GM19324 (cell line): ENCODE data around the gene CCDC171.

Experiments
- ATAC-seq: cut with Tn5 transposase; IDR thresholded peaks from one replicate; pipeline ENCODE4 v1.9.1; 2021; ENCODE audit warnings: mild to moderate bottlenecking, moderate library complexity; ENCODE audit not compliant: unreplicated experiment, low FRiP score

Gene CCDC171

GRCh38 chr9:15851766-15852165 is 298.9 kb downstream of the CCDC171 start:
- no peak for ATAC-seq

GRCh38 chr9:15856591-15856990 is 303.7 kb downstream of the CCDC171 start:
- no peak for ATAC-seq

- ATAC-seq, result no peak
Observed at GRCh38 chr9:15867334-15867733, 314.5 kb downstream of the CCDC171 start.

- ATAC-seq, result no peak
Observed at GRCh38 chr9:15867988-15868387, 315.1 kb downstream of the CCDC171 start.

- peak; percentile 60 for ATAC-seq
Observed at GRCh38 chr9:15873573-15874177, 320.8 kb downstream of the CCDC171 start.

DNA sequence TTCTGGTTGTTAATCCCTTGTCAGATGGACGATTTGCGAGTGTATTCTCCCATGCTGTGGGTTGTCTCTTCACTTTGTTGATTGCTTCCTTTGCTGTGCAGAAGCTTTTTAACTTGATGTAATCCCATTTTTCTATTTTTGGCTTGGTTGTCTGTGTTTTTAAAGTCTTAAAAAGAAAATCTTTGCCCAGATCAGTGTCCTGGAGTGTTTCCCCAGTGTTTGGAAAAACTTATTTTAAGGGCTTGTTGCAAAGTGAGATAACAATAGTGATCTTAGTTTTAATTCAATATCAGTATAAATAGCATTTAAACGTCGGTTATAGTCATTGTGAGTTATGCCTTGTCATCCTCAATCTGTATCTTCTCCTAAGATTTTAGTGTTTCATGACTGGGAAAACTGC is 329.5 kb downstream of the CCDC171 start:
- no peak for ATAC-seq

DNA sequence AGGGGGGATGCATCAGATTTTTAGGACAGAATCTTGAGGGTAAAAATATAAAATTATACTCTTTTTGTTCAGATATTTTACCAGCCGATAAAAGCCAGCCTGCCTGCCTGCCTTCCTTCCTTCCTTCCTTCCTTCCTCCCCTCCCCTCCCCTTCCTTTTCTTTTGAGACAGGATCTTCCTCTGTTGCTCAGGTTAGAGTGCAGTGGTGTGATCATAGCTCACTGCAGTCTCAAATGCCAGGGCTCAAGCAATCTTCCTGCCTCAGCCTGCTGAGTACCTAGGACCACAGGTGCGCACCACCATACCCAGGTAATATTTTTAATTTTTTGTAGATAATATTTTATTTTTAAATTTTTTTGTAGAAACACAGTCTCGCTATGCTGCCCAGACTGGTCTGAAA is 330.0 kb downstream of the CCDC171 start:
- no peak for ATAC-seq

DNA sequence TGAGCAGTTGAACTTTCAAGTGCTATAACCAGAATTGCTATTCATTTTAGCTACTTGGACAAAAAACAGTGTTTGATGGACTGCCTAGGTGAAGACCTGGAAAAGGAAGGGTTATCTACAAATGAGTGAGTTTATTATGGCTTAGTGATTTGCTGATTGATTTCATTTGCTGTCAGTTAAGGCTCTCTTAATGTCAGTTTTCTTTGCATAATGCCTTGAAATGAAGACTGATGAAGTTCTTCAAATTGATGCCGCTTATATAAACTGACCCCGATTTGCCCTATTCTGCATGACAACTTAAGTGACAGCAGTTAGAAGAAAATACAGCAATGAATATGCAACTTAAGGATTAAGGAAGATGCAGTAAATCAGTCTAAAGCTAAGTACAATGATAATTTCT is 332.6 kb downstream of the CCDC171 start:
- ATAC-seq, result no peak

DNA sequence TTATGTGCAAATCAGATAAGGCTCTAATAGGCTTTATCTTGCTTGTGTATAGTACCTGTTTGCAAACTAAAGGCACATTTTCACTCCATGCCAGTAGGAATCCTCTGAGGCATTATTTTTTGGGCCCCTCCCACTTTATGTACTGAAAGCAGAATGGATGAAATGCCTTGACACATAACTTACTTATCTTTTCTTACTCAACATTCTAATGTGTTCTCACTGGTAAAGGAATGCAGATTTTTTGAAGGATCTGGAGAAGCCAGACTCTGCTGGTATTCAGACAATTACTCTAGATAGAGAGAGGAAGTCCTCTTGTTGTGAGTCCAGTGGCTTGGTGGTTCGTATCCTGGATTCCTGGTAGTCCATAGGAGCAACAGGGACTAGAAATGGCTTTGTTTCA is 336.7 kb downstream of the CCDC171 start:
- no peak for ATAC-seq

DNA sequence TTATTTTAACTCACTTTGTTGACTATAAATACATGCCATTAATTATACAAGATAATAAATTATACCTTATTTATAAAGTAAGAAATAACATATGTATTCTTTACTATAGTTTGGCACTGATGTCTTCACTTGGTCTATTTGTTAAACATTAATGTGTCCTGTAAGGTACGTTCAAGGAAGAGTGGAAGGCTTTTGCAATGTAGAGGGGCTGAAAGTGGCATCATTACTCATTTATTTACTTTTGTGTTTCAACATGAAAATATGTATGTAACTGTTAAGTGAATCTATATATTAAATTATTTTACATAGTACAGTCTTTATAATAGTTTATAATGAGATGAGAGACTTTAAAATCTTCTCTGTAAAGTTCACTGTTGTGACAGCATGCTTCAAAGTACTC is 348.7 kb downstream of the CCDC171 start:
- no peak for ATAC-seq

DNA sequence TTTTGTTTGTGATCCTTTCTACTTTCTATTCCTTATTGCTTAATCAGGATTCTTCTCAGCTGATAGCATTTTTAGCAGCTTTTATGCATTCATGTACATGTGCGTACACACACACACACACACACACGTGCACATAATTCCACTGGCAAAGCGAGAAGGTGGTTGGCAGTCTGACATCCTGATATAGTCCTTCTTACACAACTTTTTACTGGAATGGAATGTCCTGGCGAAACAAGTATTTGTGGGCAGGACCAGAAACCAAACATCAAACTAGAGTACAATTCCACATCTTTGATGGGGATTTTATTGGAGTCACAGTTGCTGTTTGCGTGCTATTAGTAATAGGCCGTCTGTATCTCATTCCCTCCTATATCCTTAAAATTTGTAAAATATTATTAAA is 356.5 kb downstream of the CCDC171 start:
- ATAC-seq, result no peak

- ATAC-seq, result no peak
Observed at GRCh38 chr9:15915711-15916110, 362.9 kb downstream of the CCDC171 start.

DNA sequence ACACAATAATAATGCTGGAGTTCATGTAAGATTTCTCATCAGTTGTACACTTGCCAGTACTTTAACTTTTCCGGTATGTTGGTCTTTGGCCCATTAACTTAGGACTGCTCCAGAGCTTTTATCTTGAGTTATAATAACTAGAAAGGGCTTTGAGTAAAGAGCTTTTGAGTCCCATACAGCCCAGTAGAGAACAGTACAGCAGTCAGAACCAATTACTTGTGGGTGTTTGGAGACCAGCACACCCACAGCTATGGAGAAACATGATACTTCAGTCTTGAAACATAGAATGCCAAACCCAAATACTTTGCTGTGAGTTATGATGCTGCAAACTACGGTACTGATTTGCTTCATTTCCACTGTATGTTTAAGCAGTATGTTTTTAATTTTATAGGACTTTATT is 374.3 kb downstream of the CCDC171 start:
- no peak for ATAC-seq

DNA sequence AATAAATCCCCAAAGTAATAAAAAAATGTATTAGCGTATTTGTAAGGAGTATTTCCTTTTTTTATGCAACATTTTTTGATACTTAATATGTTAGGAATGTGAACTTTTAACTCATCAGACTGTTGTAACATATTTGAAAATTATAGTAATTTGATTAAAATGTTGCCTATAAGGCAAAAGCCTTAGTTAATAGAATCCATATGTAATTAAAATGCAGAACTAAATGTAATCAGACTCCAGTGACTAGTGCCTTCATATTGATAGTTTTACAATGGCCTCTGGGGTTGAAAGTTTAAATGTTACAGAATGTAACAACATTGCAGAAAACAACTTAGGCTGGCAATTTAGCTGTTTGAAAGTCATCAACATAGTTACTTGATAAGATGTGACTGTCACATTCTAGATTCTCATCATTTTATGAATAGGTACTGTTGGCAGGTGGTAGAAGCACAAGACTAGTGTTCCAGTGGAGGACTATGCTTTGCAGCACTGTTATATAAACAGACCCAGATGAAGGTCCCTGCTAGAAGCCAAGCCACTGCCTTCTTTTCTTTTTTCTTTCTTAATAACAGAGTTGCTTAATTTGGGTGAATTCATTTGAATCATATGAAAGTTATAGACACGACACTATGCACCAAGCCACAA is 382.9 kb downstream of the CCDC171 start:
- ATAC-seq, result no peak

- ATAC-seq, result no peak
Observed at GRCh38 chr9:15936306-15936921, 383.6 kb downstream of the CCDC171 start.

GRCh38 chr9:15942831-15943424 is 390.1 kb downstream of the CCDC171 start:
- no peak for ATAC-seq

DNA sequence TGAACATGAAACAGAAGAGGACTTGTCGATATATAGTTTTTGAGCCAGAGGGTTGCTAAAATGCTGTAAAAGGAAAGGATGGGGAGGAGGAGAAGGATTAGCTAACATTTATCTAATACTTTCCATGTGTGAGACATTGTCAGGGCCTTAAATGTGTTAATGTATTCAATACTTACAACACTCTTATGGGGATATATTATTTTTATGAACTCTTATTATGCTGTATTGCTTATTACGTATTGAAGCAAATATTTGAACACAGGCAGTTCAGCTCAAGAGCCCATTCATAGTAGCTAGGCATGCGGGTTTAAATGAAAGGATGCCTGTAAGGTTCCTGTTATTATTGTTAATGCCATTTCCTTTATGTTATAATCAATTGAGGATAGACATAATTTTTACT is 391.5 kb downstream of the CCDC171 start:
- ATAC-seq, result no peak

- no peak for ATAC-seq
Observed at GRCh38 chr9:15959663-15960062, 406.8 kb downstream of the CCDC171 start.

DNA sequence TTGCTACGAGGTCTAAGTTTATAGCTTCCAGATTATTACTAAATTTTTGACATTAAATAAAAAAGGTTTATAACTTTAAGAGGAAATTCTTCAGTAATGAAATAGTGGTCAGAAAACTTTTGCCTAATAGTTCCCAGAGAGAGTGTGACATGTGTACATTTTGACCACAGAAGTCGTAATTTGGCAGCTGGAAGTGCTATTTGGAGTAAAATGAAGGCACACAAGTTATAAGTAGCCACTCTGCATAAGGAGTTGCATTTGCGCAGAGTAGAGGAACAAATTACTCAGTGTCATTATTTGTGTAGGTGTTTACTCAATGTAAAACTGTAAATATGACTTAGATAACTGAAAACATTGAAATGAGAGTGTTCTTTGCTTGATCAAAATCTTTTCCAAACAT is 408.4 kb downstream of the CCDC171 start:
- ATAC-seq, result no peak

DNA sequence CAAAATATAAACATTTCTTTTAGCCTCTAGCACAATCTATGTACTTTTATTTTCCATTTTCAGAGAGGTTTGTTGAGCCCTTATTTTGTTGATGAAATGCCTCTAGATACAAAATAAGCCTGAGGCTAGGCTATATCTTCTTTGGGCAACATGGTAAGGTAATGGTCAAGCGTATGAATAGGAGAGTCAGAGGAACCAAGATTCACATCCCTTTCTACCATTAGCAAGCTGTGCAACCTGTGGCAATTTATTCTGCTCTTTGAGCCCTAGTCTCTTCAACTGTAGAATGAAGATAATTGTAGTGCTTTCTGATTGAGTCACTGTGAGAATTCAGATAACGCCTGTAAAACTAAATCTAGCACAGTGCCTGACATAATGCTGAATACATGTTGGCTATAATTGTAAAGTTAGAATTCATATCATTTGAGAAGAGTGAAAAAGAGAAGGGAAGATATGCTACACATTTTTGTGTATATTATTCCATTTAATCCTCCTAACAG is 412.5 kb downstream of the CCDC171 start:
- no peak for ATAC-seq

- no peak for ATAC-seq
Observed at GRCh38 chr9:15966471-15966870, 413.6 kb downstream of the CCDC171 start.

DNA sequence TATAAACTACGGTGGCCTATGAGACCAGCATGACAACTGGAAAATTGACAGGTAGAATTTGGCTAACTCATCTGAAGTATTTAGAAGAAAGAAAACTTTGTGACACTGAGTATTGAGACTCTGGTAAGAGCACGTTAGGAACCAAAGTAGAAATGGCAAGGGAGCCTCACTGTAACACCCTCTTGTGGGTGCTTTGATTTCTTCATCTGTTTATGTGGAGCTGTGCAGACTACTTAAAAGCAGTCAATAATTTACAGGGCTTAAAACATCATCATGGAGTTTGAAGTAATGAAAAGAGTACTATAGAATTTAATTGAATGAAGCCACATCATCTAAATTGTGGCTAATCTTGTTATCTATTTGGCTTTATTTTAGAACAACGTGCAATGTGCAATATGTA is 414.2 kb downstream of the CCDC171 start:
- no peak for ATAC-seq
